CD4-positive, alpha-beta memory T cell (primary cell): ENCODE results near the gene MSANTD1. TPM values are rescaled to one million over a fixed set of nuclear protein-coding genes. Genes with fewer than 3 reads are reported as not detected.

ENCODE experiments used
- CTCF ChIA-PET: fragments of 350-600 bp; sonication (Branson Sonifier 250); formaldehyde crosslinking; loops from one replicate; lab custom pipeline; 2021; ENCODE audit warnings: inconsistent platforms; ENCODE audit not compliant: partially characterized antibody; lab: Charles Lee
- POLR2A ChIA-PET: fragments of 350-600 bp; sonication (Branson Sonifier 250); formaldehyde crosslinking; loops from one replicate; lab custom pipeline; 2021; ENCODE audit not compliant: partially characterized antibody; lab: Charles Lee
- DNase-seq, 5 donors: peaks; one replicate each; pipeline versions ENCODE4 v3.0.0 to v3.0.0-alpha.2; 2020 to 2022; ENCODE audit warnings: mixed read lengths in 1 of 5
- H3K27ac ChIP-seq: one replicate; pipeline ENCODE4 v1.7.0; 2013; ENCODE audit warnings: low read depth, low read length
- H3K27me3 ChIP-seq: 2 replicates; pipeline ENCODE4 v1.7.0; 2013; ENCODE audit warnings: mild to moderate bottlenecking, low read length, moderate library complexity; ENCODE audit not compliant: insufficient read depth
- H3K36me3 ChIP-seq: 2 replicates; pipeline ENCODE4 v1.7.0; 2013; ENCODE audit warnings: mild to moderate bottlenecking, low read length, moderate library complexity; ENCODE audit not compliant: insufficient read depth
- H3K4me1 ChIP-seq: 2 replicates; pipeline ENCODE4 v1.7.0; 2013; ENCODE audit warnings: mild to moderate bottlenecking, low read length, moderate library complexity; ENCODE audit not compliant: insufficient read depth
- H3K4me3 ChIP-seq, 2 donors: one replicate each; pipeline ENCODE4 v1.7.0; 2013; ENCODE audit warnings: low read length in 2 of 2, mild to moderate bottlenecking in 1 of 2
- H3K9me3 ChIP-seq, 2 donors: one replicate each; pipeline ENCODE4 v1.7.0; 2013; ENCODE audit warnings: low read length in 2 of 2, control low read depth in 1 of 2; ENCODE audit not compliant: control insufficient read depth in 1 of 2
- H3K27ac Mint-ChIP-seq, 7 donors: one replicate each; pipeline ENCODE4 v1.8.0; 2020 to 2021; ENCODE audit warnings: mixed read lengths in 7 of 7, mild to moderate bottlenecking in 6 of 7, inconsistent platforms in 3 of 7, moderate library complexity in 3 of 7
- H3K27me3 Mint-ChIP-seq, 2 donors: one replicate each; pipeline ENCODE4 v1.8.0; 2020 to 2021; ENCODE audit warnings: mixed read lengths in 2 of 2
- H3K36me3 Mint-ChIP-seq, 2 donors: one replicate each; pipeline ENCODE4 v1.8.0; 2020 to 2021; ENCODE audit warnings: mixed read lengths in 2 of 2, inconsistent platforms in 1 of 2, mild to moderate bottlenecking in 1 of 2
- H3K4me1 Mint-ChIP-seq, 4 donors: one replicate each; pipeline ENCODE4 v1.8.0; 2020 to 2021; ENCODE audit warnings: mixed read lengths in 4 of 4, mild to moderate bottlenecking in 1 of 4
- H3K4me3 Mint-ChIP-seq, 8 donors: one replicate each; pipeline ENCODE4 v1.8.0; 2020 to 2021; ENCODE audit warnings: mixed read lengths in 8 of 8, mild to moderate bottlenecking in 7 of 8, moderate library complexity in 6 of 8, inconsistent platforms in 3 of 8
- H3K9me3 Mint-ChIP-seq, 8 donors: one replicate each; pipeline ENCODE4 v1.8.0; 2020 to 2021; ENCODE audit warnings: mixed read lengths in 8 of 8, mild to moderate bottlenecking in 5 of 8, inconsistent platforms in 3 of 8, moderate library complexity in 1 of 8
- intact Hi-C: fragments of 100-400 bp; cut with micrococcal nuclease; formaldehyde crosslinking; loops from one replicate; pipeline ENCODE4 v1.15.1; 2023
- polyA plus RNA-seq, 2 donors: library from polyadenylated mRNA; unstranded; fragments of 300-500 nt; fragmentation: Illumina TruSeq; gene quantifications; one replicate each; pipeline ENCODE4 v1.2.3, GENCODE V29; 2021
- total RNA-seq, 2 experiments: library from RNA; stranded (reverse); gene quantifications; one replicate each; pipeline ENCODE4 v1.2.3, GENCODE V29; 2021

MSANTD1 gene
- total and polyA plus RNA-seq, 4 experiments from 2014 or later = 0.08 to 2.2 (median 2.0) TPM; not detected in 1

DNA sequence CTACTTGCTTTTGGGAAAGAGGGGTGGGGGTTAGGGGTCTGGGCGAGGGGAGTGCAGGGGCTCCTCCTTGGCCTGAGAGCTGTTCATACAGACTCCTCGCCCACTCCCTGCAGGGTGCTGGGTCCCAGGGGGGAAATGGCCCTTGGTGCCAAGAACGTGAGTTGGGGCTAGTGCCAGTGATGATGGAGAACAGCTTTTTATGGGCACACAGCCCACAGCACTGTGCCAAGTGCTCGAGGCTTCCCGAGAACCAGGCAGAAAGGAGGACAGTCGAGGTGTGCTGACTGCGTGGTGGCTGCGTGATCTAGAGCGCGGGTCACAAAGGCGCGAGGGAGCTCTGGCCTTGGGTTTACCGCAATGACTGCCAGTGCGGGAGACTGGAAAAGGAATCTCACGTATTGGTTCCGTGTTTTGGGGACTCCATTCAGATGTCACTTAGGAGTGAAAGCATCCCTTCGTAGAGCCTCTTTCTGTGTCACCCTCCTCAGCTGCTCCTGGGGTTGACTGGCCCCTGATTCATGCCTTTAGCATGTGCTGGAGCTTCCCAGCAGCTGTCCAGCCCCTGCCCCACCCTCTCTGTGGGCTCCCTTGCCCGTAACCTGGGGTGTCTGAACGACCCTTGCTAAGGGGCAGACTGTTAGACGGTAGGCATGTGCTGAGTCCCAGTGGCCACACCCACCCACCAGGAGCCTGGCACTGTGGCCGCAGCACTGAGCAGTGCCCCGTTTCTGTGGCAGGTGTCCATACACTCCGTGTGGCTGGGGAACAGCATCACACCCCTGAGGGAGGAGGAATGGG, 20.9 kb upstream of the MSANTD1 start:
- intact Hi-C loops = no loop called here
- DNase-seq = no peak
- Mint-ChIP-seq H3K4me3 (no peak overlapping the region), H3K27ac (peak overlapping the region in 1 of 7 donors; percentile 85), H3K4me1 (peaks cover 0 to 5% (median 0%) of the 10 kb centered on the region in 4 donors), H3K36me3 (peaks cover 54 to 71% of the 10 kb centered on the region in 2 donors), H3K27me3 (no peaks in the 10 kb centered on the region), H3K9me3 (no peaks in the 10 kb centered on the region)
- ChIA-PET POLR2A (interaction anchor here (0.5 kb wide), 1 partner anchor 145 kb away, joined by 3 read pairs; no protein-coding TSS in a partner anchor), CTCF (no interaction called here)
- no peak overlapping the region for H3K4me3 ChIP-seq
- no peaks in the 10 kb centered on the region for H3K4me1 ChIP-seq
- H3K36me3 ChIP-seq = peaks cover 66% of the 10 kb centered on the region
- H3K27me3 ChIP-seq = no peaks in the 10 kb centered on the region
- no peaks in the 10 kb centered on the region for H3K9me3 ChIP-seq
- H3K27ac ChIP-seq = no peak overlapping the region

DNA sequence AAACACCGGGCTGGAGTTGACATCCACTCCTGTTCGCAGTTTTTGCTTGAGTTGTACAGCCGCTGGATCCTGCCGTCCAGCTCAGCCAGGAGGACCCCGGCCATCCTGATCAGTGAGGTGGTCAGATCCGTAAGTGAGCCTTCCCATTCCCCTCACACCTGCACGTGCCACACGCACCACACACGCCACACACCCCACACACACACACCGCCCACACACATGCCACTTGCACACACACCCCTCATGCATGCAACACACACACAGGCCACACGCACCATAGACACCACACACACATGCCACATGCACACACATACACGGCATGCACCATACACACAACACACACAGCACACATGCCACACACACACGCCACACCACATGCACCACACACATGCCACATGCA, 20.1 kb upstream of the MSANTD1 start:
- no peaks in the 10 kb centered on the region for H3K9me3 Mint-ChIP-seq
- no peaks in the 10 kb centered on the region for H3K27me3 Mint-ChIP-seq
- peaks cover 54 to 69% of the 10 kb centered on the region in 2 donors for H3K36me3 Mint-ChIP-seq
- Histone ChIP-seq H3K4me1 (no peaks in the 10 kb centered on the region), H3K27me3 (no peaks in the 10 kb centered on the region), H3K27ac (no peak overlapping the region), H3K9me3 (no peaks in the 10 kb centered on the region), H3K4me3 (no peak overlapping the region), H3K36me3 (peaks cover 58% of the 10 kb centered on the region)
- intact Hi-C loops = no loop called here
- DNase-seq = no peak
- peak overlapping the region in 4 of 7 donors; percentile 5 to 76 (median 42) for H3K27ac Mint-ChIP-seq
- POLR2A ChIA-PET = no interaction called here
- peaks cover 0 to 5% (median 0%) of the 10 kb centered on the region in 4 donors for H3K4me1 Mint-ChIP-seq
- H3K4me3 Mint-ChIP-seq = no peak overlapping the region
- CTCF ChIA-PET = no interaction called here

DNA sequence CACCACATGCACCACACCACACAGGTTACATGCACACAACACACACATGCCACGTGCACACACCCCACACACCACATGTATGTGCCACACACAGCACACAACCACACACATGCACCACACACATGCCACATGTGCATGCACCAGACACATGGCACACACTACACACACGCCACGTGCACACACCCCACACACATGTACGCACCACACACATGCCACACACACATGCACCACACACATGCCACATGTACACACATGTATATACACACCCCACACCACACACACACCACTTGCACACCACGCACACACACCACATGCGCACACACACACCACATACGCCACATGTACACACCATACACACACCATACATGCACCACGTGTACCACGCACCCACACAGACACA, 19.6 kb upstream of the MSANTD1 start:
- Histone ChIP-seq H3K27me3 (no peaks in the 10 kb centered on the region), H3K4me3 (no peak overlapping the region), H3K27ac (no peak overlapping the region), H3K36me3 (peaks cover 54% of the 10 kb centered on the region), H3K9me3 (no peaks in the 10 kb centered on the region), H3K4me1 (no peaks in the 10 kb centered on the region)
- intact Hi-C loops = no loop called here
- no peaks in the 10 kb centered on the region for H3K27me3 Mint-ChIP-seq
- no peak overlapping the region for H3K4me3 Mint-ChIP-seq
- peak overlapping the region in 4 of 7 donors; percentile 5 to 76 (median 42) for H3K27ac Mint-ChIP-seq
- H3K36me3 Mint-ChIP-seq = peaks cover 55 to 68% of the 10 kb centered on the region in 2 donors
- ChIA-PET POLR2A (no interaction called here), CTCF (interaction anchor here (1.8 kb wide), 1 partner anchor 36 kb away, joined by 5 read pairs; no protein-coding TSS in a partner anchor)
- no peak for DNase-seq
- H3K4me1 Mint-ChIP-seq = peaks cover 0 to 5% (median 0%) of the 10 kb centered on the region in 4 donors
- no peaks in the 10 kb centered on the region for H3K9me3 Mint-ChIP-seq

DNA sequence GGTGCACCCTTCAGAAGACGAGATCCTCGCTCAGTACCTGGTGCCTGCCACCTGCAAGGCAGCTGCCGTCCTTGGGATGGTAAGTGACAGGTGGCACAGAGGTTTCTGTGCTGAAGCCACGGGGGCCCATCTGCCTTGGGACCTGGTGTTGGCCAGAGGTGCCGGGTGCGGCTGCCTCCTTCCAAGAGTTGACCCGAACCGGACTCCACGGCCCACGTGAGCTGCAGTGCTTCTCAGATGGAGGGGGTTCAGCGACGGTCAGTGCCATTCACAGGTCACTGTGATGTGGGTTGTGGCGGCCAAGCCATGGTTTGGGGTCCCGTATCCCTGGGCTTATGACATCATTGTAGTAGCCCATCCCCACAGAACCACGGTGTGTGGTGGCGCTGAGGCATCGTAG, 19.0 kb upstream of the MSANTD1 start:
- peaks cover 51% of the 10 kb centered on the region for H3K36me3 ChIP-seq
- Mint-ChIP-seq H3K27me3 (no peaks in the 10 kb centered on the region), H3K4me3 (no peak overlapping the region), H3K4me1 (peaks cover 0 to 5% (median 0%) of the 10 kb centered on the region in 4 donors), H3K27ac (no peak overlapping the region), H3K9me3 (no peaks in the 10 kb centered on the region), H3K36me3 (peaks cover 55 to 68% of the 10 kb centered on the region in 2 donors)
- DNase-seq = no peak
- ChIA-PET CTCF (interaction anchor here (1.8 kb wide), 1 partner anchor 37 kb away, joined by 5 read pairs; no protein-coding TSS in a partner anchor), POLR2A (no interaction called here)
- H3K4me3 ChIP-seq = no peak overlapping the region
- no peak overlapping the region for H3K27ac ChIP-seq
- H3K4me1 ChIP-seq = no peaks in the 10 kb centered on the region
- no peaks in the 10 kb centered on the region for H3K9me3 ChIP-seq
- no peaks in the 10 kb centered on the region for H3K27me3 ChIP-seq
- intact Hi-C loops = no loop called here

DNA sequence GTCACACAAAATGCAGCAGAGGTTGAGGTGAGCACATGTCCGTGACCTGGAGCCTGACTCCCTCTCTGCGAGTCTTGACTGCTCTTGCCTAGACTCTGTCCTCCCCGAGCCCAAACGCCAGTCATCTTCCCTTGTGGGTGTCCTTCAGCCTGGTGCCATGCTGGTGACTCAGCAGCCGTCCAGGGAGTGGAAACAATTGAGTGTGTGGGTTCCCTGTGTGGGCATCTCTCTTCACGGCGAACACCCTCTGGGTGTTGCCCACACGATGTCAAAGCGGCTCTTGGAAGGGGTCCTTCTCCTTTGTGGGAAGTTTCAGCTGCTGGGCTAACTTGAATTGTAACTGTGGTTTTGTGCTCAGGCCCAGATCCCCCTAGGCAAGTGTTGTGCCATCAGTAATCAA, 17.5 kb upstream of the MSANTD1 start:
- H3K4me3 Mint-ChIP-seq = no peak overlapping the region
- H3K36me3 Mint-ChIP-seq = peaks cover 49 to 70% of the 10 kb centered on the region in 2 donors
- H3K9me3 ChIP-seq = no peaks in the 10 kb centered on the region
- ChIA-PET CTCF (no interaction called here), POLR2A (no interaction called here)
- H3K36me3 ChIP-seq = peaks cover 51% of the 10 kb centered on the region
- no peak for DNase-seq
- peak overlapping the region in 4 of 7 donors; percentile 13 to 46 (median 39) for H3K27ac Mint-ChIP-seq
- peaks cover 0 to 5% (median 0%) of the 10 kb centered on the region in 4 donors for H3K4me1 Mint-ChIP-seq
- peaks cover 0 to 2% (median 0%) of the 10 kb centered on the region in 8 donors for H3K9me3 Mint-ChIP-seq
- no peak overlapping the region for H3K27ac ChIP-seq
- no peaks in the 10 kb centered on the region for H3K4me1 ChIP-seq
- H3K27me3 Mint-ChIP-seq = no peaks in the 10 kb centered on the region
- no peaks in the 10 kb centered on the region for H3K27me3 ChIP-seq
- H3K4me3 ChIP-seq = no peak overlapping the region
- intact Hi-C loops = no loop called here

DNA sequence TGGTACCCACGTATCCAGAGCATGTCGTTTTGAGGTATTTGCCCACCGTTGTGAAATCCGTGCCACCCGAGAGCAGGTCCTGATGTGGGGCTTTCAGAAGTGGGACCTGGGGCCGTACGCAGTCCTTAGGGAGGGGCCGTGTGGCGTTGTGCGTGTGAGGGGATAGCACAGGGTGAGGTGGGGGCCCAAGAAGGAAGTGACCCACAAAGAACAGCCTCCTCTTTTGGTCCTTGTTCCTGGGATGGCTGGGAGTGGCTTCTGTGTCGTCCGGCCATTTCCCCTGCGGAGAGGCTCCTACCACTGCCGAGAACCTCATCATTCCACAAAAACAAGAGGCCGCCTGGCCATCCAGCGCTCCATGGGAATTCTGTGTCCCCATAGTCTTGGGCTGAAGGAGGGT, 17.0 kb upstream of the MSANTD1 start:
- no peaks in the 10 kb centered on the region for H3K27me3 ChIP-seq
- ChIA-PET POLR2A (no interaction called here), CTCF (no interaction called here)
- Mint-ChIP-seq H3K9me3 (peaks cover 0 to 2% (median 0%) of the 10 kb centered on the region in 8 donors), H3K36me3 (peaks cover 49 to 67% of the 10 kb centered on the region in 2 donors), H3K27ac (no peak overlapping the region), H3K4me3 (no peak overlapping the region), H3K27me3 (no peaks in the 10 kb centered on the region), H3K4me1 (peaks cover 0 to 5% (median 0%) of the 10 kb centered on the region in 4 donors)
- intact Hi-C loops = no loop called here
- H3K9me3 ChIP-seq = no peaks in the 10 kb centered on the region
- no peak overlapping the region for H3K27ac ChIP-seq
- H3K36me3 ChIP-seq = peaks cover 51% of the 10 kb centered on the region
- H3K4me1 ChIP-seq = no peaks in the 10 kb centered on the region
- no peak for DNase-seq
- no peak overlapping the region for H3K4me3 ChIP-seq

DNA sequence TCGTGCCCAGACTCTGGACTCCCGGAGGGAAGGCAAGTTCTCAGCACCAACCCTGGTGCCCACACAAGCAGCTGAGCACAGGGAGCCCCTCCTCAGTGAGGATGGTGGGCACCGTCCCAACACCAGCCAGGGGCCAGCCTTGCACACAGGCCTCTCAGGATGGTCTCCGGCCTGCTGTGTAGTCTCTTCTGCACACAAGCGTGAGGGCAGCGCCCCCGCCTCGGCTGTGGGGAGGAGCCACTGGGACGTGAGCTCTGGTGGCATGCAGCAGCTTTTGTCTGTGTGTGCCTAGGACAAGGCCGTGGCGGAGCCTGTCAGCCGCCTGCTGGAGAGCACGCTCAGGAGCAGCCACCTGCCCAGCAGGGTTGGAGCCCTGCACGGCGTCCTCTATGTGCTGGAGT, 16.1 kb upstream of the MSANTD1 start:
- ChIA-PET CTCF (no interaction called here), POLR2A (no interaction called here)
- intact Hi-C loops = no loop called here
- peaks cover 50% of the 10 kb centered on the region for H3K36me3 ChIP-seq
- Mint-ChIP-seq H3K27ac (no peak overlapping the region), H3K27me3 (no peaks in the 10 kb centered on the region), H3K4me1 (peaks cover 0 to 5% (median 0%) of the 10 kb centered on the region in 4 donors), H3K4me3 (no peak overlapping the region), H3K9me3 (peaks cover 0 to 2% (median 0%) of the 10 kb centered on the region in 8 donors), H3K36me3 (peaks cover 49 to 71% of the 10 kb centered on the region in 2 donors)
- no peaks in the 10 kb centered on the region for H3K27me3 ChIP-seq
- no peak for DNase-seq
- no peak overlapping the region for H3K4me3 ChIP-seq
- no peaks in the 10 kb centered on the region for H3K9me3 ChIP-seq
- no peaks in the 10 kb centered on the region for H3K4me1 ChIP-seq
- no peak overlapping the region for H3K27ac ChIP-seq
